Neural cell (in vitro differentiated cells): ENCODE measurements around the gene VMAC. TPM values are rescaled to one million over a fixed set of nuclear protein-coding genes. Genes with fewer than 3 reads are reported as not detected.

ENCODE experiments used
- H2AFZ ChIP-seq: fragments of 200-600, 300-800 bp; sonication (generic), shearing (Covaris generic); 2 replicates; pipeline ENCODE4 v1.6.0; 2014; ENCODE audit warnings: low read depth, mild to moderate bottlenecking, antibody characterized with exemption, low read length, moderate library complexity
- H3F3A ChIP-seq: fragments of 200-600 bp; shearing (Covaris generic); 2 replicates; pipeline ENCODE4 v1.6.1; 2016; ENCODE audit warnings: mild to moderate bottlenecking, moderate library complexity, mixed read lengths, antibody characterized with exemption, low read length; ENCODE audit not compliant: insufficient read depth, poor library complexity, severe bottlenecking
- H3K27ac ChIP-seq: fragments of 200-600, 300-800 bp; sonication (generic), shearing (Covaris generic); 2 replicates; pipeline ENCODE4 v1.5.1; 2014; ENCODE audit warnings: mild to moderate bottlenecking, low read length, moderate library complexity
- H3K27me3 ChIP-seq: fragments of 300-800, 200-600 bp; sonication (generic), shearing (Covaris generic); 2 replicates; pipeline ENCODE4 v1.6.0; 2014; ENCODE audit warnings: mild to moderate bottlenecking, low read depth, low read length, moderate library complexity; ENCODE audit not compliant: insufficient read depth
- H3K36me3 ChIP-seq: fragments of 300-800, 200-600 bp; sonication (generic), shearing (Covaris generic); 2 replicates; pipeline ENCODE4 v1.5.1; 2014; ENCODE audit warnings: mild to moderate bottlenecking, antibody characterized with exemption, low read length, moderate library complexity; ENCODE audit not compliant: insufficient read depth
- H3K4me2 ChIP-seq: fragments of 300-800, 200-600 bp; sonication (generic), shearing (Covaris generic); 2 replicates; pipeline ENCODE4 v1.6.0; 2014; ENCODE audit warnings: mild to moderate bottlenecking, low read length
- H3K4me3 ChIP-seq: fragments of 300-800, 200-600 bp; sonication (generic), shearing (Covaris generic); 2 replicates; pipeline ENCODE4 v1.5.1; 2014; ENCODE audit warnings: mild to moderate bottlenecking, low read length, moderate library complexity
- H3K79me2 ChIP-seq: fragments of 200-600 bp; shearing (Covaris generic); replicated peaks from 2 replicates; pipeline ENCODE4 v1.6.0; 2014; ENCODE audit warnings: mild to moderate bottlenecking, low read length, moderate library complexity; ENCODE audit not compliant: insufficient read depth
- H3K9ac ChIP-seq: fragments of 300-800, 200-600 bp; sonication (generic), shearing (Covaris generic); 2 replicates; pipeline ENCODE4 v1.6.1; 2016; ENCODE audit warnings: mild to moderate bottlenecking, low read length, mixed read lengths
- H3K9me2 ChIP-seq: fragments of 200-600 bp; shearing (Covaris generic); 2 replicates; pipeline ENCODE4 v1.6.1; 2016; ENCODE audit warnings: mild to moderate bottlenecking, low read length, mixed read lengths; ENCODE audit not compliant: insufficient read depth
- H3K9me3 ChIP-seq: fragments of 200-600, 300-800 bp; sonication (generic), shearing (Covaris generic); 2 replicates; pipeline ENCODE4 v1.6.1; 2016; ENCODE audit warnings: mild to moderate bottlenecking, mixed run types, low read length, moderate library complexity, mixed read lengths
- H4K20me1 ChIP-seq: fragments of 200-600 bp; shearing (Covaris generic); 2 replicates; pipeline ENCODE4 v1.6.1; 2016; ENCODE audit warnings: mild to moderate bottlenecking, mixed run types; ENCODE audit not compliant: insufficient read depth
- CTCF ChIP-seq: fragments of 450-650 bp; IDR thresholded peaks from 2 replicates; pipeline ENCODE4 v1.5.1; 2014; ENCODE audit warnings: antibody characterized with exemption, mild to moderate bottlenecking, moderate library complexity; ENCODE audit not compliant: poor library complexity, severe bottlenecking
- EP300 ChIP-seq: fragments of 450-650 bp; conservative IDR thresholded peaks from 2 replicates; pipeline ENCODE4 v1.6.1; 2014; ENCODE audit warnings: antibody characterized with exemption, mild to moderate bottlenecking, moderate library complexity; ENCODE audit not compliant: poor library complexity, severe bottlenecking
- EZH2 ChIP-seq: fragments of 200-600, 300-800 bp; shearing (Covaris generic), sonication (generic); IDR thresholded peaks from 2 replicates; pipeline ENCODE4 v1.6.1; 2014; ENCODE audit warnings: antibody characterized with exemption, low read length, borderline replicate concordance, mild to moderate bottlenecking; ENCODE audit not compliant: insufficient read depth, poor library complexity, severe bottlenecking
- MXI1 ChIP-seq: fragments of 450-650 bp; conservative IDR thresholded peaks from 2 replicates; pipeline ENCODE4 v1.6.1; 2014; ENCODE audit warnings: antibody characterized with exemption, mild to moderate bottlenecking; ENCODE audit not compliant: poor library complexity, severe bottlenecking
- POLR2AphosphoS5 ChIP-seq: IDR thresholded peaks from 2 replicates; pipeline ENCODE4 v1.6.1; 2012
- RAD21 ChIP-seq: fragments of 450-650 bp; conservative IDR thresholded peaks from 2 replicates; pipeline ENCODE4 v1.6.1; 2014; ENCODE audit warnings: antibody characterized with exemption, mild to moderate bottlenecking, moderate library complexity
- REST ChIP-seq: IDR thresholded peaks from 2 replicates; pipeline ENCODE4 v1.6.1; 2012; ENCODE audit warnings: borderline replicate concordance
- SMC3 ChIP-seq: fragments of 450-650 bp; conservative IDR thresholded peaks from 2 replicates; pipeline ENCODE4 v1.6.1; 2014; ENCODE audit warnings: antibody characterized with exemption, mild to moderate bottlenecking, moderate library complexity; ENCODE audit not compliant: poor library complexity
- TAF1 ChIP-seq: IDR thresholded peaks from 2 replicates; pipeline ENCODE4 v1.6.1; 2012; ENCODE audit warnings: low read depth
- polyA plus RNA-seq: library from polyadenylated mRNA; depleted of rRNA; stranded (reverse); fragments of >200 nt; gene quantifications from 2 replicates; pipeline ENCODE4 v1.2.3, GENCODE V29; 2014

Gene VMAC
- polyA plus RNA-seq, 1 donor from 2014 or later, result 6.0 TPM

GRCh38 chr19:5889288-5889971 lies 15.2 kb upstream of the VMAC start:
- no peaks in the 10 kb centered on the region for H3F3A ChIP-seq
- no peak overlapping the region for H3K27ac ChIP-seq
- H3K9me2 ChIP-seq, result no peaks in the 10 kb centered on the region
- H3K4me3 ChIP-seq, result no peak overlapping the region
- H3K27me3 ChIP-seq, result no peaks in the 10 kb centered on the region
- no peaks in the 10 kb centered on the region for H3K79me2 ChIP-seq
- H3K4me2 ChIP-seq, result no peak overlapping the region
- no peaks in the 10 kb centered on the region for H3K9me3 ChIP-seq
- TF ChIP-seq EP300 (no peak), REST (no peak), RAD21 (no peak), TAF1 (no peak), POLR2AphosphoS5 (no peak)
- H3K36me3 ChIP-seq, result no peaks in the 10 kb centered on the region
- H2AFZ ChIP-seq, result no peak overlapping the region
- H3K9ac ChIP-seq, result no peak overlapping the region
- no peaks in the 10 kb centered on the region for H4K20me1 ChIP-seq

- Histone ChIP-seq H3K9ac (no peak overlapping the region), H3K27me3 (no peaks in the 10 kb centered on the region), H2AFZ (no peak overlapping the region), H3K36me3 (no peaks in the 10 kb centered on the region), H3K27ac (no peak overlapping the region), H4K20me1 (no peaks in the 10 kb centered on the region), H3F3A (no peaks in the 10 kb centered on the region), H3K79me2 (no peaks in the 10 kb centered on the region), H3K4me2 (no peak overlapping the region), H3K9me3 (no peaks in the 10 kb centered on the region), H3K4me3 (no peak overlapping the region), H3K9me2 (no peaks in the 10 kb centered on the region)
- TF ChIP-seq EP300, result no peak
- no peak for TF ChIP-seq MXI1
- no peak for TF ChIP-seq TAF1
- no peak for TF ChIP-seq POLR2AphosphoS5
- no peak for TF ChIP-seq EZH2
- TF ChIP-seq CTCF, result no peak
- TF ChIP-seq RAD21, result no peak
- TF ChIP-seq REST, result no peak
- no peak for TF ChIP-seq SMC3
Measured at GRCh38 chr19:5890099-5890498, 14.6 kb upstream of the VMAC start.
